Kidney epithelial cell (primary cell): ENCODE results near the gene DOCK1. TPM values are rescaled to one million over a fixed set of nuclear protein-coding genes. Genes with fewer than 3 reads are reported as not detected.

Experiments used
- DNase-seq: peaks from one replicate; pipeline ENCODE4 v3.0.0-alpha.2; 2010; ENCODE audit warnings: low read depth
- H3K27me3 ChIP-seq: 2 replicates; pipeline ENCODE4 v1.6.0; 2011; ENCODE audit warnings: low read length; ENCODE audit not compliant: control insufficient read depth, insufficient read depth
- H3K36me3 ChIP-seq: 2 replicates; pipeline ENCODE4 v1.5.1; 2011; ENCODE audit warnings: low read length; ENCODE audit not compliant: control insufficient read depth, insufficient read depth
- H3K4me3 ChIP-seq: 2 replicates; pipeline ENCODE4 v1.5.1; 2011; ENCODE audit warnings: low read depth, mild to moderate bottlenecking, control low read depth, low read length
- total RNA-seq: library from RNA; depleted of rRNA; stranded (reverse); fragments of >200 nt; gene quantifications from 2 replicates; pipeline ENCODE4 v1.2.3, GENCODE V29; 2015
- TF ChIP-seq, protein P1 (sequence below): IDR thresholded peaks from 2 replicates; pipeline ENCODE4 v1.5.1; 2011; ENCODE audit warnings: mild to moderate bottlenecking, moderate library complexity, low read length, control low read depth, inconsistent platforms; ENCODE audit not compliant: insufficient read depth, poor library complexity, severe bottlenecking

The DOCK1 gene
- total RNA-seq, 1 donor from 2014 or later, result 39.5 TPM

DNA sequence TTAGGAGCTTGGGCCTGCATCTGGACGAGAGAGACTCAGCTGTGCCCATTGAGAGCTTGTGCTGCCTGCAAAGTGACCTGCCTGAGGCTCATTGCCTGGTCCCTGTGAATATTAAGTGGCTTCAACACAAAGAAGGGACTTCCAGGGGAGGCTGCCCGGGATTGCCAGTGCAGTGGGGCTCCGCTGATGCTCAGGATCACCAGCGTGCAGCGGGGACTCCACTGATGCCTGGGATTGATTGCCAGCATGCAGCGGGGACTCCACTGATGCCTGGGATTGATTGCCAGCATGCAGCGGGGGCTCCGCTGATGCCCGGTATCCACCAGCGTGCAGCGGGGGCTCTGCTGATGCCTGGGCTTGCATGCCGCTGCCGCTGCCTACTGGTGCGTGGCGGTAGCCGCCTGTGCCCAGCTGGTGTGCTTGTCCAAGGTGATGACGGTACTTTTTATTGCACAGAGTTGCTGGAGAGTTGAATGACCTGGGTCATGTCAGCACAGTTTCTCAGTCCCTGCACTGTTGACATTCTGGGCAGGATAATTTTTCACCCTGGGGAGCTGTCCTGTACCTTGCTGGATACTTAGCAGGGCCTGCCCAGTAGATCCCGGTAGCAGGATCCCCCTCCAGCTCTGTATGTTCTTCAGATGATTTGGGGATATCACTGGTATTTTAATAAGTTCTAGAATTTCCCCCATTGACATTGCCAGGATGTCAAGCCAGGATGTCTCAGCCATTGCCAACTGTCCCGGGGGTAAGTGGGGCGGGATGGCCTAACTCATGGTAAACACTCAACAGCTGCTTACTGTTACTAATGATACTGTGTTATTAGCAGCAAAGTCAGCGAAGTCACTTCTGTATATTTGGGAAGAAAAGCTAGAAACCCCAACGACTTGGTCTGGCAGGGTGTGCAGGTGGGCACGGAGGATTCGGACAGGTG lies 13.0 kb downstream of the DOCK1 start:
- no peaks in the 10 kb centered on the region for H3K36me3 ChIP-seq

DNA sequence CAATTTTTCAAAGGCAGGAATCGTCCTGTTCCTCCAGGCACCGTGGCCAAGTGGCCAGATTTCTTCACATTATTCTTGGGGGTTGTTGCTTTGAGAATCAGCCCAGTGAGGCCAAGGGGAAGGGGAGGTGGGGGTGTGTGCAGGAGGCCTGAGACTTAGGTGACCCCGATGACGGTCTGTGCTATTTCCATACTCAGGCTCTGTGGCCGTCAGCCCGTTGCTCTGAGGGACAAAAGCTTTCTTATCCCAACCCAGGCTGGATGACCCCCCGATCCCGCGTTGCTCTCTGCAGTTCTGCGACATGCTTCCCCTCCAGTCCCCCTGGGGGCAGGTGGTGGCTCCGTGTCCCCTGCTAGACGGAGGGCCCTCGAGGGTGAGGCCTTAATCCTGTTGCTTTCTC lies 14.2 kb downstream of the DOCK1 start:
- no peak for DNase-seq
- TF ChIP-seq, protein P1, sequence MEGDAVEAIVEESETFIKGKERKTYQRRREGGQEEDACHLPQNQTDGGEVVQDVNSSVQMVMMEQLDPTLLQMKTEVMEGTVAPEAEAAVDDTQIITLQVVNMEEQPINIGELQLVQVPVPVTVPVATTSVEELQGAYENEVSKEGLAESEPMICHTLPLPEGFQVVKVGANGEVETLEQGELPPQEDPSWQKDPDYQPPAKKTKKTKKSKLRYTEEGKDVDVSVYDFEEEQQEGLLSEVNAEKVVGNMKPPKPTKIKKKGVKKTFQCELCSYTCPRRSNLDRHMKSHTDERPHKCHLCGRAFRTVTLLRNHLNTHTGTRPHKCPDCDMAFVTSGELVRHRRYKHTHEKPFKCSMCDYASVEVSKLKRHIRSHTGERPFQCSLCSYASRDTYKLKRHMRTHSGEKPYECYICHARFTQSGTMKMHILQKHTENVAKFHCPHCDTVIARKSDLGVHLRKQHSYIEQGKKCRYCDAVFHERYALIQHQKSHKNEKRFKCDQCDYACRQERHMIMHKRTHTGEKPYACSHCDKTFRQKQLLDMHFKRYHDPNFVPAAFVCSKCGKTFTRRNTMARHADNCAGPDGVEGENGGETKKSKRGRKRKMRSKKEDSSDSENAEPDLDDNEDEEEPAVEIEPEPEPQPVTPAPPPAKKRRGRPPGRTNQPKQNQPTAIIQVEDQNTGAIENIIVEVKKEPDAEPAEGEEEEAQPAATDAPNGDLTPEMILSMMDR, result no peak
- no peak overlapping the region for H3K4me3 ChIP-seq
- no peaks in the 10 kb centered on the region for H3K27me3 ChIP-seq
- no peaks in the 10 kb centered on the region for H3K36me3 ChIP-seq

More for the DNA sequence above, 13.0 kb downstream of the DOCK1 start:
- Histone ChIP-seq H3K4me3 (no peak overlapping the region), H3K27me3 (no peaks in the 10 kb centered on the region)
- DNase-seq, result no peak
- TF ChIP-seq, protein P1, result no peak

DNA sequence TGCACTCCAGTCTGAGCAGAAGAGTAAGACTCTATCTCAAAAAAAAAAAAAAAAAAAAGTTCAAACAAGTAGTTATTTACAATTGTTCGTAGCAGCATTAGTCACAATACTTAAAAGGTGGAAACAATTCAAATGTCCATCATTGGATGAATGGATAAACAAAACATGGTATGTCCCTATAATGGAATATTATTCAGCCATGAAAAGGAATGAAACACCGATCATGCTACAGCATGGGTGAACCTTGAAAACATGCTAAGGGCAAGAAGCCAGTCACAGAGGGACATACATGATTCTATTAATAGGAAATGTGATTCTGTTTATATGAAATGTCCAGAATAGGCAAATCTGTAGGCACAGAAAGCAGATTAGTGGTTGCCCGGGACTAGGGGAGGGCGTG lies 15.9 kb downstream of the DOCK1 start:
- TF ChIP-seq, protein P1, result no peak
- no peak overlapping the region for H3K4me3 ChIP-seq
- DNase-seq, result no peak
- no peaks in the 10 kb centered on the region for H3K36me3 ChIP-seq
- no peaks in the 10 kb centered on the region for H3K27me3 ChIP-seq

DNA sequence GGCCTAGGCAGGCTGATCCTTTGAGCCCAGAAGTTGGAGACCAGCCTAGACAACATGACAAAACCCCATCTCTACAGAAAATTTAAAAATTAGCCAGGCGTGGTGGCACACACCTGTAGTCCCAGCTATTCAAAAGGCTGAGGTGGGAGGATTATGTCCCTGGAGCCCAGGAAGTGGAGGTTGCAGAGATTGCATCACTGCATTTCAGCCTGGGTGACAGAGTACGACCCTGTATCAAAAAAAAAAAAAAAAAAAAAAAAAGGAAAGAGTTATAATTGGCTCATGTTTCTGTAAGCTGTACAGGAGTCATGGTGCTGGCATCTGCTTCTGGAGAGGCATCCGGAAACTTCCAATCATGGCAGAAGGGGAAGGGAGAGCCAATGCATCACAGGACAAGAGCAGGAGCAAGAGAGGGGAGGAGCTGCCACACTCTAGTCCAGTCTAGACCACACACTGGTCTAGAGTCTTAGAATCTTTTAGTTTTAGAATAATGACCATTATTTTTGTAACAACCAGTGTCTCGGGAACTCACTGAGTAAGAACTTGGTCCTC lies 16.8 kb downstream of the DOCK1 start:
- Histone ChIP-seq H3K27me3 (no peaks in the 10 kb centered on the region), H3K36me3 (no peaks in the 10 kb centered on the region), H3K4me3 (no peak overlapping the region)
- DNase-seq, result no peak
- TF ChIP-seq, protein P1, result no peak

DNA sequence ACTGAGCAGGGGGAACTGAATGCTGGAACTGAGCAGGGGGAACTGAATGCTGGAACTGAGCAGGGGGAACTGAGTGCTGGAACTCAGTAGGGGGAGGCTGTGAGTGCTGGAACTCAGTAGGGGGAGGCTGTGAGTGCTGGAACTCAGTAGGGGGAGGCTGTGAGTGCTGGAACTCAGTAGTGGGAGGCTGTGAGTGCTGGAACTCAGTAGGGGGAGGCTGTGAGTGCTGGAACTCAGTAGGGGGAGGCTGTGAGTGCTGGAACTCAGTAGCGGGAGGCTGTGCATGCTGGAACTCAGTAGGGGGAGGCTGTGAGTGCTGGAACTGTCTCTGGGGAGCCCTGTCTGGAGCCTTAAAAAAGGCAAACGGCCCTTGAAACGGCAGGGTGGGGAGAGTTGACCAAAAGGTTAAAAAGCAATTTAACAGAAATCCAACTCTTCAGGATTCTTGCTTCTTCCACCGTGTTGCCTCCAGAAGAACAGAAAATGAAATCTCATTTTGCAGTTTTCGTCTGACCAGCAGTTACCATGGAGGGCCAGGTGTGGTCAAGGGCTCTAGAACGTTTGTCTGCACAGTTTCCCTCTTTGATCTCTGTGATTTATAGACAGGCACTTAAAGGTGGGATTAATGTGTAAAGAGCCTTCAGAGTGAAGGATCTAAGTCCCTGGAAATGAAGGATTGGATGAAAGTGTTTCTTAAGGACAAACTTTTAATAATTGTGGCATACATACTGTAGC lies 19.1 kb downstream of the DOCK1 start:
- TF ChIP-seq, protein P1, result no peak
- Histone ChIP-seq H3K4me3 (no peak overlapping the region), H3K36me3 (no peaks in the 10 kb centered on the region), H3K27me3 (no peaks in the 10 kb centered on the region)
- no peak for DNase-seq
